Karpas-422 (cell line): Measurements from ENCODE around the gene SMAD6. TPM values are rescaled to one million over a fixed set of nuclear protein-coding genes. Genes with fewer than 3 reads are reported as not detected.

Source experiments
- DNase-seq: peaks from one replicate; pipeline ENCODE4 v3.0.0-alpha.2; 2015
- H2AFZ ChIP-seq: fragments of 200-600 bp; sonication (generic); 2 replicates; pipeline ENCODE4 v1.6.1; 2014; ENCODE audit warnings: antibody characterized with exemption, low read length, mixed read lengths
- H3K27ac ChIP-seq: fragments of 200-600 bp; sonication (generic); 2 replicates; pipeline ENCODE4 v1.5.1; 2014; ENCODE audit warnings: mild to moderate bottlenecking, low read length, moderate library complexity
- H3K27me3 ChIP-seq: fragments of 200-600 bp; sonication (generic); 2 replicates; pipeline ENCODE4 v1.6.1; 2014; ENCODE audit warnings: low read length, mixed read lengths
- H3K36me3 ChIP-seq: fragments of 200-600 bp; sonication (generic); 2 replicates; pipeline ENCODE4 v1.6.1; 2014; ENCODE audit warnings: low read length, mixed read lengths; ENCODE audit not compliant: insufficient read depth
- H3K4me1 ChIP-seq: fragments of 200-600 bp; sonication (generic); 2 replicates; pipeline ENCODE4 v1.6.1; 2014; ENCODE audit warnings: mild to moderate bottlenecking, low read length, mixed read lengths
- H3K4me2 ChIP-seq: fragments of 200-600 bp; sonication (generic); 2 replicates; pipeline ENCODE4 v1.6.1; 2014; ENCODE audit warnings: low read length, low read depth, mild to moderate bottlenecking; ENCODE audit not compliant: poor library complexity, severe bottlenecking
- H3K4me3 ChIP-seq: fragments of 200-600 bp; sonication (generic); 2 replicates; pipeline ENCODE4 v1.5.1; 2014; ENCODE audit warnings: mild to moderate bottlenecking, antibody characterized with exemption, low read length, mixed read lengths
- H3K79me2 ChIP-seq: fragments of 200-600 bp; sonication (generic); 2 replicates; pipeline ENCODE4 v1.6.1; 2014; ENCODE audit warnings: mild to moderate bottlenecking, low read length, mixed read lengths
- H3K9ac ChIP-seq: fragments of 200-600 bp; sonication (generic); 2 replicates; pipeline ENCODE4 v1.6.0; 2014; ENCODE audit warnings: low read length
- H3K9me2 ChIP-seq: fragments of 200-600 bp; sonication (generic), shearing (Covaris generic); replicated peaks from 2 replicates; pipeline ENCODE4 v1.6.0; 2014; ENCODE audit warnings: mild to moderate bottlenecking, low read length, moderate library complexity; ENCODE audit not compliant: insufficient read depth
- H3K9me3 ChIP-seq: fragments of 300-700, 200-600 bp; sonication (generic); 2 replicates; pipeline ENCODE4 v1.6.1; 2014; ENCODE audit warnings: low read length, mixed read lengths
- H4K20me1 ChIP-seq: fragments of 200-600 bp; sonication (generic); 2 replicates; pipeline ENCODE4 v1.6.1; 2014; ENCODE audit warnings: mild to moderate bottlenecking, antibody characterized with exemption, low read length, low read depth; ENCODE audit not compliant: insufficient read depth
- total RNA-seq: library from RNA; depleted of rRNA; stranded (reverse); fragments of >200 nt; shearing (Covaris generic); gene quantifications from 2 replicates; pipeline ENCODE4 v1.2.3, GENCODE V29; 2014; ENCODE audit warnings: low replicate concordance

Gene SMAD6
- total RNA-seq, 1 experiment from 2014 or later, result 0.89 TPM

GRCh38 chr15:66775127-66776105 lies 73.4 kb downstream of the SMAD6 start:
- Histone ChIP-seq H3K79me2 (no peaks in the 10 kb centered on the region), H2AFZ (no peak overlapping the region), H3K36me3 (no peaks in the 10 kb centered on the region), H3K4me3 (no peak overlapping the region), H3K27me3 (no peaks in the 10 kb centered on the region), H3K9me2 (no peaks in the 10 kb centered on the region), H3K9ac (no peak overlapping the region), H3K4me1 (no peaks in the 10 kb centered on the region), H3K9me3 (no peaks in the 10 kb centered on the region), H4K20me1 (no peaks in the 10 kb centered on the region), H3K27ac (no peak overlapping the region), H3K4me2 (no peak overlapping the region)
- DNase-seq, result no peak

- H3K9ac ChIP-seq, result no peak overlapping the region
- no peak overlapping the region for H3K4me3 ChIP-seq
- H3K27me3 ChIP-seq, result no peaks in the 10 kb centered on the region
- no peak overlapping the region for H2AFZ ChIP-seq
- DNase-seq, result no peak
- H3K27ac ChIP-seq, result no peak overlapping the region
- no peaks in the 10 kb centered on the region for H3K79me2 ChIP-seq
- no peaks in the 10 kb centered on the region for H3K4me1 ChIP-seq
- H4K20me1 ChIP-seq, result no peaks in the 10 kb centered on the region
- no peak overlapping the region for H3K4me2 ChIP-seq
- H3K36me3 ChIP-seq, result no peaks in the 10 kb centered on the region
- no peaks in the 10 kb centered on the region for H3K9me3 ChIP-seq
- no peaks in the 10 kb centered on the region for H3K9me2 ChIP-seq
Observed at GRCh38 chr15:66777054-66777453, 75.0 kb downstream of the SMAD6 start.

GRCh38 chr15:66777596-66778313 lies 75.7 kb downstream of the SMAD6 start:
- H2AFZ ChIP-seq, result no peak overlapping the region
- H3K36me3 ChIP-seq, result no peaks in the 10 kb centered on the region
- no peak overlapping the region for H3K27ac ChIP-seq
- no peaks in the 10 kb centered on the region for H3K9me3 ChIP-seq
- H3K27me3 ChIP-seq, result no peaks in the 10 kb centered on the region
- DNase-seq, result no peak
- H3K9ac ChIP-seq, result no peak overlapping the region
- no peaks in the 10 kb centered on the region for H3K79me2 ChIP-seq
- H3K9me2 ChIP-seq, result no peaks in the 10 kb centered on the region
- H3K4me3 ChIP-seq, result no peak overlapping the region
- H3K4me2 ChIP-seq, result no peak overlapping the region
- H3K4me1 ChIP-seq, result no peaks in the 10 kb centered on the region
- no peaks in the 10 kb centered on the region for H4K20me1 ChIP-seq

- H3K9me2 ChIP-seq, result no peaks in the 10 kb centered on the region
- H3K9ac ChIP-seq, result no peak overlapping the region
- H3K79me2 ChIP-seq, result no peaks in the 10 kb centered on the region
- no peaks in the 10 kb centered on the region for H3K27me3 ChIP-seq
- no peak for DNase-seq
- H3K4me2 ChIP-seq, result no peak overlapping the region
- no peak overlapping the region for H2AFZ ChIP-seq
- H3K4me3 ChIP-seq, result no peak overlapping the region
- no peak overlapping the region for H3K27ac ChIP-seq
- no peaks in the 10 kb centered on the region for H3K36me3 ChIP-seq
- H4K20me1 ChIP-seq, result no peaks in the 10 kb centered on the region
- no peaks in the 10 kb centered on the region for H3K9me3 ChIP-seq
- no peaks in the 10 kb centered on the region for H3K4me1 ChIP-seq
Observed at GRCh38 chr15:66778314-66778665, 76.3 kb downstream of the SMAD6 start.

GRCh38 chr15:66778716-66779115 lies 76.7 kb downstream of the SMAD6 start:
- Histone ChIP-seq H3K79me2 (no peaks in the 10 kb centered on the region), H3K27me3 (no peaks in the 10 kb centered on the region), H3K27ac (no peak overlapping the region), H3K9ac (no peak overlapping the region), H3K4me3 (no peak overlapping the region), H2AFZ (no peak overlapping the region), H3K9me2 (no peaks in the 10 kb centered on the region), H3K36me3 (no peaks in the 10 kb centered on the region), H3K4me1 (no peaks in the 10 kb centered on the region), H4K20me1 (no peaks in the 10 kb centered on the region), H3K9me3 (no peaks in the 10 kb centered on the region), H3K4me2 (no peak overlapping the region)
- no peak for DNase-seq

- no peaks in the 10 kb centered on the region for H4K20me1 ChIP-seq
- no peak for DNase-seq
- no peaks in the 10 kb centered on the region for H3K4me1 ChIP-seq
- no peaks in the 10 kb centered on the region for H3K79me2 ChIP-seq
- H3K9me3 ChIP-seq, result no peaks in the 10 kb centered on the region
- no peak overlapping the region for H3K27ac ChIP-seq
- no peaks in the 10 kb centered on the region for H3K36me3 ChIP-seq
- no peak overlapping the region for H3K9ac ChIP-seq
- H3K9me2 ChIP-seq, result no peaks in the 10 kb centered on the region
- no peaks in the 10 kb centered on the region for H3K27me3 ChIP-seq
- H3K4me3 ChIP-seq, result no peak overlapping the region
- no peak overlapping the region for H3K4me2 ChIP-seq
- H2AFZ ChIP-seq, result no peak overlapping the region
Observed at GRCh38 chr15:66779331-66780009, 77.4 kb downstream of the SMAD6 start.

GRCh38 chr15:66780172-66780972 lies 78.3 kb downstream of the SMAD6 start:
- Histone ChIP-seq H3K4me2 (no peak overlapping the region), H3K4me1 (no peaks in the 10 kb centered on the region), H3K79me2 (no peaks in the 10 kb centered on the region), H2AFZ (no peak overlapping the region), H3K27ac (no peak overlapping the region), H3K9me2 (no peaks in the 10 kb centered on the region), H3K4me3 (no peak overlapping the region), H4K20me1 (no peaks in the 10 kb centered on the region), H3K9me3 (no peaks in the 10 kb centered on the region), H3K9ac (no peak overlapping the region), H3K27me3 (no peaks in the 10 kb centered on the region), H3K36me3 (no peaks in the 10 kb centered on the region)
- DNase-seq, result no peak
